Activated CD4-positive, alpha-beta T cell treated with anti-CD3 and anti-CD28 coated beads, Interleukin-2, amount 50 U/mL, for 4 hours (primary cell): Measurements from ENCODE around the gene LIPG.

Experiments used
- DNase-seq, 2 experiments: peaks; one replicate each; pipeline ENCODE4 v3.0.0-alpha.2; 2020

The LIPG gene

DNA sequence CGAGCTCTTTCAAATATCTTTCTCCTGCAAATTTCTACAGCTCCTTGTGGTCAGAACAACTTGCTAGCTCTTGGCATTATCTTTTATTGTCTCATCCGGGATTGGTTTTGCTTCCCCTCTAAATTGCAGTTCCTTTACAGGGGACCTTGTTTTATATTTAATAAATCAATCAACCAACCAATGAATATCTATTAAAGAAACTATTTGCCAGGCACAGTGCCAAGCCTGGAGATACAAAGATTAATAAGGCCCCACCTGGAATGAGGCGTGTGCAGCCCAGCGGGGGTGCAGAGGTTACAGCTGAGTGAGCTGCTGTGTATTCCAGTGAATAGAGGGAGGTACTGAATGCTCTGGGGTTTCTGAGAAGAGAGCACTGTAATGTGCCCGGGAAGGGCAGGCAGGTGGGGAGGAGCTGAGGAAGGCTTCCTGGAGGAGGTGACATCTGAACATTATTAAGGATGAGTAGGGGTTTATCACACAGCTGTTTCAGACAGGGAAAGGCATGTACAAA, 51.8 kb downstream of the LIPG start:
- DNase-seq = no peak

DNA sequence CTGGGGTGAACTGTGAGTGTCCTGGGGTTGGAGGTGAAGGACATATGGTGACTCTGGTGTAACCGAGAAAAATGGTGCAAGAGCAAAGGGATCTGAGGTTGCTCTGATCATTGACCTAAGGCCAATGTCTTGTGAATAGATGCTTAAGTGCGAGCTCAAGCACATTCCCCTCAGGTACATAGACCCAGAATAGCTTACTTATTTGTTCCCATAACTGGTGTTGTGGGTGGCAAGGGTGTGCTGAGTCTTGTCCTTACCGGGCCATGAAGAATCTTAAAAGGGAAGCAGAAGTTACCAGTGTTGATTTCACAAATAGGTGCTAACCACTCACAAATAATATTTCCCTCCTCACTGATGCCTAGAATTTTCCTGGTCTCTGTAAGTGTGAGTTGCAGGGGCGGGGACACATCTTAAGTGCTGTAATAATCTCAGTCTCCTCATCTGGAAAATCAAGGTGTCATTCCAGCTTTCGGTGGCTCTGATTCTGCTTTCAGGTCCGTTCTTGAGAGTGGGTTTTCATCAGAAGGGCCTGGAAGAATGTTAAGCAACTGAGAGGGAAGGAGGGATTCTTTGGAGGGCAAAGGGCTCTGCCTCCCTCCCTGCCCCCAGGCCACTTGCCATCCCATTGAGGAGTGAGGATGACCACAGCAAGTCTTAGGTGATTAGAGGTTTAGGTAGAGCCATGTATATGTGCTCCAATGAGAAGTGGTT, 54.9 kb downstream of the LIPG start:
- DNase-seq = no peak

DNA sequence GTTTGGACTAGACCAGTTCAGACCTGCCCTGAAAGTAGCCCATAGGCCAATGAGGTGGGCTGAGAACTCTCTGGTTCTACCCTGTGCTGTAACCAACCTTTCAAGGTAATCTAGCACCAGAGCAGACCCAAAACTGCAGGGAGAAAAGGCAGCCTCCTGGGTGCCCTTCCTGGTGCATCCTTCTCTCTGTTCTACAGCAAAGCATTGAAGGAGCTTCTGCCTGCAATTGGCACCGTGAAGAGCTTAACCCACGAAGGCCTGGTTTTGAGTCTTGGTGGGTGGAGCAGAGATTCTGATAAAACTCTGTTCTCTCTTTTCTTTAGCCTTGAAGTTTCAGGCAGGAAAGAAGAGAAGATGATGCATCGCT, 55.5 kb downstream of the LIPG start:
- DNase-seq = no peak

DNA sequence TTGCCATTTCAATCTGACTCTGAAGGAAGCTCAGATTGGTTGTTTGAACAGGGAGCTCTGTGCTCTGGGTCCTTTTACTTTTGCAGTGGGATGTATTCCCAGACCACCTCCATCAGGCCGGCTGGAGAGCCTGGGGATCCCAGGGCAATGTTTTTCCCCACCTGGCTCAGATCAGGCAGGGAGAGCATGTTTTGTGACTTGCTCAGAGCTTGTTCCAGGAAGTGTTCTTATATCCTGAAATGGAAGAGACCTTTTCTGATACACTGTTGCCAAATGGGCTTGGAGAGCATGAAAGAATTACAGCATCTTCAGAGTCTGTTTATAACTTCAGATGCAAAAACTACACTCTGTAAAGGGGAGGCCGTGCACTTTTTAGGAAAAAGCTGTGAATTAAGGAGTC, 56.0 kb downstream of the LIPG start:
- DNase-seq = no peak

DNA sequence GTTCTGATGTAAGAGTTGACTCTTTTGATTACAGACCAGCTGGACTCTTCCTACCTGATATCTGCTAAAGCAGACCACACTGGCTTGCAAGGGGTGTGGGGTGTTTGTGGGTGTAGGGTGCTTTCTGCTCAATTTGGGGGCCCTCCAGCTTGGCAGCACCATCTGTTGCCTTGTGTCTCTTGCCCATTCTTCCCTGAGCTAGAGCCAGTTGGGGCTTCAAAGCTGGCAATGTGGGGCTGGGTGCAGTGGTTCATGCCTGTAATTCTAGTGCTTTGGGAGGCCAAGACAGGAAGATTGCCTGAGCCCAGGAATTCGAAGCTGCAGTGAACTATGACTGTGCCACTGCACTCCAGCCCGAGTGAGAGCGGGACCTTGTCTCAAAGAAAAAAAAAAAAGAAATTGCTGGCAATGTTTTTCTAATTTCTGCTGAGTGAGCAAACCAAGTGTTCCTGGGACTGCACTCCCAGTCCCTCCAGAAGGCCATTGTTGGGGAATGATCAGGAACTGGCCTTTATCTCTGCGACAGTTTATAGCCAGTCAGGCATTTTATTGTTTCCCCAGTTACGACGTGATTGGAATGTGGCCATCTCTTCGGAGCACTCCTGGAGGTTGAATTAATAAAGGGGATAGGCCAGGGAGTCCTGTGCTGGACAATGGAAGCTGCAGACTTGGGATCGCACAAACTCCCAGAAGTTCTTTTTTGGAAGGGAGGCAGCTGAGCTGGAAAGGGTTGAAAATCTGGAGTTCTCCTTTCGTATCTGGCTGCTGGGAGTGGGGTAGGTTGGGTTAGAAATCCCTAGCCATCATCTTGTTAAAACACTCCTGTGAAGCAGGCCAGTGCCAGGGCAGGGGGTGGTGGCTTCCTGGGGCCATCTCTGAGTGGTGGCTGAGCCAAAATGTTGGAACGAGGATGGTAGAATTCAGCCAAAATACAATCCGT, 57.2 kb downstream of the LIPG start:
- DNase-seq = no peak

DNA sequence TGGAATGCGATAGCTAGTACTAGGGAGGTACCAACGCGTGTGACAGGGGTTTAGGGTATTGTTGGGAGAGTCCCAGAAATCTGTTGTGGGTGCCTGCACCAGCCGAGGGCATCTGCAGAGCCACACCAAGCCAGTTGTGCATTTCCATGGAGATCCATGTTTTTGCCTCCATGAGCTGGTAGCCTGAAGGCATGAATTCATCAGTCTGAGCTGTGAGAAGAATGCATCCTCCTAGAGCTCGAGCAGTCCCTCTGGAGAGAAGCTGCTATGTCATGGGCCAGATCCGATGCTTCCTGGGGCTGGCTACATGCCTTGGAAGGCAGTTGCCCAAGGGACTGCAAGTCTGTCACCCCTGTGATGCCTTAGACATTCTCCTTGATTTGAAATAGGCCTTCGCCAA, 57.9 kb downstream of the LIPG start:
- DNase-seq = no peak

DNA sequence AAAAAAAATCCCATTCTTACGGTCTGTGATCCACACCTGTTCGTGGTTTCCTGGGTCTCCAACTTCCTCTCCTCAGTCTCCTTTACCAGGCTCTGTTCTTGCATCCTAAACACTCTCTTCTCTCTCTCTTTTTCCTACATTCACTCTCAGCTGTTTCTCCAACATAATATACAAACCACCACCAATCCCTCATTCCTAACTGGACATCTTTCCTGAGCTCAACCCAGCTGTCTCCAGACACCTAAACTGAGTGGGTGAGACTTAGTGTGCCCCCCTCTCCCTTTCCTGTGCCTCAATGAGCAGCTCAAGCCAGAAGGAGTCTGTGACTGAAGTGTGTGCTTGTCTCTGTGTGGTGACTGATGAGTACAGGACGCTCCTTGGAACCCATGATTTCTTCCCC, 59.4 kb downstream of the LIPG start:
- no peak for DNase-seq

DNA sequence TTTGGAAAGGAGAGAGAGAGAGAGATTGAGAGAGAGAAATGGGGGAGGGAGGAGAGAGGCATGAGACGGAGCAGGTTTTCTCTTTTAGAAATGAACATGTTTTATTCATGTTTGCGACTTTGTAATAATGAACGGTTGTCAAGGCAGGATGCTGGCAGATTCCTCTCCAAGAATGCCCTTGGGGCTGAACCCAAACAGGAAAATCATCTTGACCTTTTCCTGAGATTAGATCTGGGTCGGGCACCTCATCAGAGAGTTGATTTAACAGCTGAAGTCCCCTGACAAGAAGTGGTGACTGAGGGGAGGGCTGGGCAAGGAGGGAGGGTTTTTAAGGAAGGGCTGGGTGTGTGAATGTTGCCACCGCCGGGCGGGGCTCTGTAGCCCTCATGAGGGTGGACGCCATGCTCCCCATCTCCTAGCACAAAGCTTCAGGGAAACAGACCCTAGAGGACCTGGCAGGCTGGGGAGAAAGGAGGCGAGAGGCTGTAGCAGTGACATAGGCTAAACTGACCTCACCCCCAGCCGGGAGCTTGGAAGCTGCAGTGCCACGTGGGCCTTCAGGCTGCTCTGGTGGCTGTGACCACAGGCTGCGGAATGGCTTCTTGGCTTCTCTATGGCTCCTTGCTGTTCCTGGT, 60.0 kb downstream of the LIPG start:
- DNase-seq = no peak

DNA sequence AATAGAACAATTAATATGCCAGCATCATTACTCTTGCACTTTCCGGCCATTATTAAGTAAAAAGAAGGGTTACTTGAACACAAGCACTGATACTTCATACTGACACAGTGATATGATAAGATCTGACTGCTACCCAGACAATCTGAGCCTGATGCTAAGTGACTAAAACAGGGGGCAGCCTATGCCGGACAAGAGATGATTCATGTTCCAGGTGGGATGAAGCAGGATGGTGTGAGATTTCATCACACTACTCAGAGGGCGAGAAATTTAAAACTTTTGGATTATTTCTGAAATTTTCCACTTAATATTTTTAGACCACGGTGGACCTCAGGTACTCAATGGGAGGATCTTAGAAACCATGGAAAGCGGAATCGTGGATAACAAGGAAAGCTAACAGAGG, 61.7 kb downstream of the LIPG start:
- no peak for DNase-seq

DNA sequence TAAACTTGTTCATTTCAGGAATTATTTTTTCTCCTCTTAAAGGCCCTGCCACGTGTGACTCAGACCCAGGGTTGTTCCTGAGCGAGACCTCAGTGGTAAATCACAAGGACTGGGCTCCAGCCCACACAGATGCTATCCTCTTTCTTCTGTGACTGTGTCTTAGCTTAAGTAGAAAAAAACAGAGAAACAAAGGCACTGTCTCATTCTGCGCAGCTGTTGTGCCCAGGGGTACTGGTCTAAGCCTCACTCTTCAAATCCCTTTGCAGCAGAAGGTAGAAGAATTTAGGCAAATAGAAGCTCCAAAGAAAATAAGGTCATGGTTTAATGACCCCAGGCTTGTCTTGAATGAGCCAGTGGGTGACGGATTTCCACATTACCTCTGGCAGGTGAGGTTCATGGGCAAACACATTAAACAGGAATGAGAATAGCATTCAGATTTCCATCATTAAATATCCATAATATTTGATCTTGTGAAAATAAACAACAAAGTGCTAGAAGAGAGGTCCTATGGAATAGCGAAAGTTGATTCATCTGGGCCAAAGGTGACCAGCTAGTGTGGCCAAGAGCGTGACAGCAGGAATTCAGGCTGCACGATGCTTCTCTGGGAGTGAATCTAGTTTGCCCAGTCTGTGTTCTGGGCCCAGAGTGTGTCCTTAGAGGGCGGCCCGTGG, 63.3 kb downstream of the LIPG start:
- DNase-seq = no peak

DNA sequence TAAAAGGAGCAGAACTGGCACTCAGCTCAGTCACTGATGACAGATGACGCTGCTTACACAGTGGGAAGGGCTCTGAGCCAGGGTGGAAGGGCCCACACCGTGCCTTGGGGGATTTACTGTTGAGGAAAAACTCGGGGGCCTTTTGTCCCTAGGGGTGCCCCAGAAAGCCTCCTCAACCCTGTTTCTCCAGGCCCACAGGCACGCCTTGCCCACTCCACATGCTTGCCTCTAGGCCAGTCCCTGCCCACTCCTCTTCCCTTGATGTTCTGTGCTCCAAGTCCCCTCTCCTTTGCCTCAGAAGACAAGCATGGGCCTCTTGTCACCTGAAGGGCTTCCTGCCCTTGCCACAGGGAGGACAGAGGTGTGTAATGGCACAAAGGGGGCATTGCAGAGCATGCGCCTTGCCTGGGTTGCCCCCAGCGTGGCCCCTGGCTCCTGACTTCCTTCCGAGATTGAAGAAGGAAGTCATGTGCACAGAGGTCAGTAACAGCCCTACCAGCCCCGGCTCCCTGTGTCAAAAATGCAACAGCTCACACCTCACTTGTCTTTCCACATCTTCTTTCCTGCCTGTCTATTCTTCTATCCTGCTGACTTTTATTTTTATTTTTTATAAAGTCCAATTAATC, 65.1 kb downstream of the LIPG start:
- no peak for DNase-seq

DNA sequence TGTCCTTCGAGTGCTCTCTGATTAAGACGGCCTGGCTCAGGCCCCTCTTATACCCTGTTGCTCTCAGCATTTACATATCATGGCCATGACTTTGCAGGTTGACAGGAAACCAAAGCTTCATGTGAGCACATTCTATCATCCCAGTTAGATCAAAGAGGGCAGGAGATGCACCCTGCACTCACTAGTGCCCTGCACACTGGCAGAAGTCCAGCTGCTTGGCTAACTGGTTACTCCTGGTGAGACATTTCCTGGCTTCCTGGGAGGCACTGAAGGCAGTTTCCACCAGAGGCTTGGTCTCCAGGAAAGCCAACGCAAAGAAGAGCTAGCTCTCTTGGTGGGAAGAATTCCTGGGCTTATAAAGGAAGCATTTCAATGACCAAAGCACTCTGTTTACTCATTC, 66.3 kb downstream of the LIPG start:
- DNase-seq = no peak

DNA sequence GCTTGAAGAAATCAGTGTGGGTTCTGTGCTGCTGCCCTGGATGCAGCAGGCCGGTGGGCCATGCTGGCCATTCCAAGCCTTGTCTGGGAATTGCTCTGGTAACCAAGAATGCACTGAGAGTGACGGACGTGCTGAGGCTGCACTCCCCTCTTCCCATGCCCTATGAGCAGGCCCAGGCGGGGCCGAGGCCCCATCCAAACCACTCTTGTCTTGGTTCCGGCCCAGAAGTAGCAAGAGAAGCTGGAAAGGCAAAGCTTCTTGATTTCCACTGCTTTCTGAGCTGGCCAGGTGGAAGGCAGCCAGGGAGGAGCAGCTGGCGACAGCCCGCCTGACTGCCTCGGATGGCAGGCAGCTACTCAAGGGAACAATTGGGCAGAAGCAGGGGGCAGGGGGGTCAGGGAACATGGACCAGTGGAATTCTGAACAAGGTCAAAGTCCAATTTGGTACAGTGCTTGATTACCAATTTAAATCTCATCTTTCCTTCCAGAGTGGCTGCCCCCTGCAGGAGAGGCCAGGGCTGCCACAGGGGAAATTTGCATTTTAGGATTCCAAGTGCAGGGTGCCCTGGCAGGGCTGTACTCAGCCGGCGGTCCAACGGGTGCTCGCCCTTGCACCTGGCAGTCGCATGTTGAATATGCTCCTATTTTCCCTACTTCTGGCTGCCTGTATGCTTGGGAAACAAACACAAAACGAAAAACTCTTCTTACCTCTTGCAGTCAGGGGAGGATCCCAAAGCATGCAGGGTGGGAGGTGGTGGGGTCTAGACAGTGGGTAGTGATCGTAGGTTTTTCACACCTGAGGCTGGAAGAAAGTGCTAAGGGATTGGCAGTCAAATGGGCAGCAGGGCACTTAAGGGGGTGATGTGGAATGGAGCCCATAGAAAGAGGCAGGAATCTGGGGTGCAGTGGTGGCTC, 67.3 kb downstream of the LIPG start:
- DNase-seq = no peak

DNA sequence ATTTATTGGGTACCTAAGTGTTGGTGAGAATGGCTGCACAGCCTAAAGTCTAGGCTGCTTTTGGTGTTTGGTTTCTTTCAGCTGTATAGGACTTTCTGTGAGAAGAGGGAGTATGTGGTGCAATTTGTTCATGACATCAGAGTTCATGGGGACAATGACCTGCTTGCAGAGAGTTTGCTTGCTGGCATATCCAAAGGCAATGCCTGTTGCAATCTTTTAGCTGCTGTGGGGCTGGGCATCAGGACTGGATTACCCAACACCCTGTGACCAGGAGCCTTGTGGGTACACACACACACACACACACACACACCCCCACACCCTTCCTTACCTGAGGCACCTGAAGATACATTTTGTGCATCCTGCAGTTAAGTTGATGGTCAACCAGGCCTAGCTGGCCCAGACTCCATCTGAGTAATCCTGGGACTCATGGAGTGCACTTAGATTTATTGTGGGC, 68.4 kb downstream of the LIPG start:
- no peak for DNase-seq

DNA sequence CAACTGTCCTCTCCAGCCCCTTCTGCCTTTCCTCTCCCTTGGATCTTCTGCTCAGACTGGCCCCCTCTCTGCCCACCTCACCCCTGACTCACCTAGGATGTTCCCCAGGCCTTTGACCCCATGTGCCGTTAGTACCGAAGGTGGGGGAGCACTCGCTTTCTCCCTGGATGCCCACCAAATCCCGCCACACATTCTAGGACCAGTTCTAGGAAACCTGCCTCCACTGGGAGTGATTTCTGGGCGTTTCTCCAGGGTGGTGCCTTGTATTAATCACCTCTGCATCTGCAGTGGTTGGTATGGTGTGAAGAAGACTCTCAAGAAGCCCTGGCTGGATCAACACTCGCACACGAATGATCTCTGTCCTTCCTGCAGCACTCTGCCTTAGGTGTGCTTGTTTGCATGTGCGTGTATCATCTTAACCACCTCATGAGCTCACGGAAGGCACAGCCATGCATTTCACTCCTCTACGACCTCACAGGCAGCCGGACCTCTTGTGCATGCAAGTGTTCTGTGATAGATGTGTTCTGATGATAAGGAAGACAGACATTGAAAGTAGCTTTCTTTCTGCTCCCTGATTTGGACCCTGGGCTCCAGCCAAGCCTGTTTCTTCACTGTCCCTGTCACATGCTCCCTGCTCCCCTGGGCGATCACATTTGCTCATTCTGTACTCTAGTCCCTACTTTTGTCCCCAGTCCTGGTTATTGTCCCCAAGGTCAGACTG, 69.4 kb downstream of the LIPG start:
- DNase-seq = no peak

DNA sequence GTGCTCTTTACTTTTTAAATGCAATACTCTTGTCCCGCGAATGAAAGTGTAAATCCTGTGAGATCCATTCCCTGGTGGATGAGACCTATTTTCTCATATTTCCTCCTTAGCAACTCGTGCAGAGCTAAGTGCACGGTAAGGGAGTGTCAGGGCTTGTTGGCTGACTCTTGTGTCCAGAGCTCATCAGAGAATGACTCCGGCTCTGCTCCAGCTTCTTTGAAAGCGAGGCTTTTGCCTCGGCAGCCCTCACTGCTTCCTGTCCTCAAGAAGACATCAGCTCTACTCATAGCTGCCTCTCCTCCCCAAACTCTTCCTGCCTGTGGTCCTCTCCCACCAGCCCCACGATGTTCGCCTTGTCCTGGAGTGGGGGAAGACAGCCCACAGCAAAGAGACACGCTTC, 70.7 kb downstream of the LIPG start:
- DNase-seq = no peak

DNA sequence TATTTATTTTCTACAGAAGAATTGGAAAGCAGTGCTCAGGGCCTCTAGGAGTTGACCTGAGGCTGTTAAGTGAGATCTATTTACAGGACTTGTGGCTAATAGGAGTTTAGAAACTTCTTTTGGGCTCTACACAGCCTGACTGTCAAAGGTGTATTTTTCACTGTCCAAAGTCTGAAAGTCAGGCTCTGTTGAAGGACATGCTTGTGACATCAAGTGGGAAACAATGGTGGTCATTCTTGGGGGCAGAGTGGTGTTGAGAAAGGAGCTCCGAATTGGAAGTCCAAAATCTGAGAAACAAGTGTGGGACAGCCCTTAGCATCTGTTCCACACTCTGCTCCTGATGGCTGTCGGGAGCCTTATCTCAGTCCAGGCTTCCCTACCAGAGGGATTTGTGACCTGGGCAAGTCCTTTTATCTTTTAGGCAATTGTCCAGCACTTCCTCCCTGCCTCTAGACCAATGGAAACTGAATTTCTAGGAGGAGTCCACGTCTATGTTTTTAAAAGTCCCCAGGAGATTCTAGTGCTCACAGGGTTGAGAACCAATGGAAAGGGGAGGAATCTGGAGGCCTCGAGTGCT, 76.4 kb downstream of the LIPG start:
- DNase-seq = no peak

DNA sequence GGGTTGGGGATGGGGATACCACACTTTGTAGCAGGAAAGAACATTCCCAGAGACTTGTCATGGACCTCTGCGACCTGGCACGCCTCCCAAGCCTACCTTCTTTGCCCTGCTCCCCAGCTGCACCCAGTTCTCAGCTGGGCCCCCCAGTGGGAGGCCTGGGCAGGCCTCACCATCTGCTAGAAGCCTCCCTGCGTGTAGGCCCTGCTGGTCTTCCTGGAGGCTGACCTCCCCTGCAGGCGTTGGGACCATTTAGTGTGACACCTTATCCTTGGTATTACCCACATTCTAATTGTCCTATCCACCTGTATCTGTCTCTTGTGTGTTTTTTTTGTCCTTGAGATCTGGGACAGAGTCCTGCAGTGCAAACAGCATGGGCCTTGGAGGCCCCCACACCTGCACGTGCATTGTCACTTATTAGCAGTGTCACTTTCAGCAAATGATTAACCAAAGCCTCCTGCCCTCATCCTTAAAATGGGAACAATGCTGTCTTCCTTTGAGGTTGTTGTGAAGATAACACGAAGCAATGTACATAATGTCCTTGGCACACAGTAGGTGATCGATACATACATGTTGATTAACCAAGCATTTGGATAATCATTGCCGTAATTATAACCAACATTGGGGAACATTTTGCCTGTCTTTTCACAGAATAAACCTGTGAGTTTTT, 77.2 kb downstream of the LIPG start:
- DNase-seq = no peak

DNA sequence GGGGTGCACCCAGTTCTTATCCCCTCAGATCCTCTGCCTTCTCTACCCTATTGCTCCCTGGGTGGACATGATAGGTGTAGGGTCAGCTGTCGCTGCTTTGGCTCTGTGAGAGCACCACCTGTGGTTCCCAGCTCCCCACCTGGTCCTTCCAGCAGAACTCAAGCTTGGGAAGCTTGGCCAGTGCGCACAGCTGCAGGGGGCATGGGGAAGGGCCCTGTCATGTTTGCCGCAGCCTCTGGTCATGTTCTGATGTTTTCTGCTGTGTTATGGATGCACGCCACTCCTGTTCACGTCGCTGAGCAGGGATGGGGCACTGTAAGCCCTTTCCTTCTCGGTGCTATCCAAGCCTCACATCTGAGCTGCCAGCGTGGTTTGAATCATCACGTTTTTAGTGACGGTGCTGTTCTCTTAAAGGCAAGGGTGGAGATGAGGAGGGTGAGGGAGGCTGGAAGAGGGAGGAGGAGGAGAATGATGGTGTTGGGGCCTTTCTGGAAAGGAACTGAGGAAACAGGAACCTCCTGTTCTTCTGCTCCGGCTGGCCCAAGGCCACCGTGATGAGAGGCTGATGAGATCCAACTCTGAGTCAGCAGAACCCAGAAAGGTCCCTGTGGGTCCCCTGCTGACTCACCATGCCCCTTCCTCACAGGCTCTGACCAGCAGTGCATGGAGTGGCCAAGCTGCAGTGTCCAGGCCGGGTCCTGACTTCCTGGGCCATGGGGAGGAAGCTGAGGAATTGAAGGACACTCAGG, 78.0 kb downstream of the LIPG start:
- no peak for DNase-seq
